Measurements from ENCODE around the gene TOP1. TPM values are rescaled to one million over a fixed set of nuclear protein-coding genes. Genes with fewer than 3 reads are reported as not detected.
A peak's percentile ranks its signal among the peaks of the same experiment; 100 is the strongest.

The TOP1 gene
- total RNA-seq (10 to 100 TPM; 52.7 to 62.7 TPM), polyA plus RNA-seq (10 to 100 TPM; 39.7 to 50.6 TPM)
- long read RNA-seq, donor 1, transcript TOP1-201 (21 exons, 3,738 nt) = major isoform, 6 of 86 reads
- long read RNA-seq, donor 1, partial matches to known transcripts = 80 of 86 reads
- long read RNA-seq, donor 1, other reads (novel, unspliced or antisense) = 0 of 86 reads
- long read RNA-seq, donor 2, partial matches to known transcripts = 36 of 37 reads
- long read RNA-seq, donor 2, other reads (novel, unspliced or antisense) = 0 of 37 reads
- long read RNA-seq, donor 3, partial matches to known transcripts = 65 of 65 reads
- long read RNA-seq, donor 3, other reads (novel, unspliced or antisense) = 0 of 65 reads
- long read RNA-seq, donor 4, partial matches to known transcripts = 55 of 55 reads
- long read RNA-seq, donor 4, other reads (novel, unspliced or antisense) = 0 of 55 reads
- long read RNA-seq, donor 5, transcript TOP1-201 (21 exons, 3,738 nt) = major isoform, 5 of 103 reads
- long read RNA-seq, donor 5, partial matches to known transcripts = 98 of 103 reads
- long read RNA-seq, donor 5, other reads (novel, unspliced or antisense) = 0 of 103 reads

DNA sequence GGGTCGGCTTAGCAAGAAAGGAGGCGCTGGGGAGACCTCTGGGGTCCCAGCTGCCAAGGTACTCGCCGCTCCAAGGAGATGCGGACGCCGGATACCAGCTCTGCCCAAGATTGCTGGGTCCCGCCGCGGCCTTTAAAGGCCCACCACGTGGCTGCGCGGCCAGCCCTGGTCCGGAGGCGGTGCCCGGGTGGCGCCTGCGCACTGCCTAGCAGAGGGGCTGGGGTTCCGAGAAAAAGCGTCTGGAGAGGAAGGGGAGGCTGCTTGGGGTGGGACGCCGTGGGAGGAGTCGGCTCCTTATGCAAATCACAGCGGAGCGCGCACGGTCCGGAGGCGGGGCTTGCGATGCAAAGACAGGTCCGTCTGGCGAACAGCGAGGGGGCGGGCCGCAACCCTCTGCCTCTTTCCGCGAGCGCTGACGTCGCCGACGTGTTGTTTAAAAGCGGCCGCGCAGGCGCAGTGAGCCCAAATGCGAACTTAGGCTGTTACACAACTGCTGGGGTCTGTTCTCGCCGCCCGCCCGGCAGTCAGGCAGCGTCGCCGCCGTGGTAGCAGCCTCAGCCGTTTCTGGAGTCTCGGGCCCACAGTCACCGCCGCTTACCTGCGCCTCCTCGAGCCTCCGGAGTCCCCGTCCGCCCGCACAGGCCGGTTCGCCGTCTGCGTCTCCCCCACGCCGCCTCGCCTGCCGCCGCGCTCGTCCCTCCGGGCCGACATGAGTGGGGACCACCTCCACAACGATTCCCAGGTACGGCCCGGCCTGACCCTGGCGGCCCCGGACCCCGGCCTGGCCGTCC lies at the start of gene TOP1:
Gene TOP1, plus strand, starts transcription at position 464 of the 791 bp plus-strand sequence. Its CDS starts 246 bp downstream, at position 710.
- Histone ChIP-seq H3K36me3 (ENCODE audit: control insufficient read depth in 4 of 4, insufficient read depth in 4 of 4, low read length in 4 of 4) (peaks cover 0 to 3% (median 0%) of the 10 kb centered on the region in 4 donors), H3K9me3 (ENCODE audit: control insufficient read depth in 4 of 4, insufficient read depth in 3 of 4, low read length in 3 of 4) (no peaks in the 10 kb centered on the region), H3K4me3 (peak within 1 kb of the TSS; percentile 87), H3K27ac (ENCODE audit: low read depth in 1 of 2, low read length in 1 of 2) (peak within 1 kb of the TSS; percentile 82 to 98), H3K9ac (ENCODE audit: insufficient read depth in 1 of 2, low read length in 2 of 2) (peak within 1 kb of the TSS; percentile 88 to 96), H3K27me3 (ENCODE audit: control insufficient read depth in 3 of 3, insufficient read depth in 3 of 3, low read length in 2 of 3) (no peaks in the 10 kb centered on the region), H3K4me1 (ENCODE audit: control insufficient read depth in 5 of 5, insufficient read depth in 5 of 5, low read length in 5 of 5) (peaks cover 2 to 42% (median 27%) of the 10 kb centered on the region in 5 donors)
- TF ChIP-seq, protein P1, sequence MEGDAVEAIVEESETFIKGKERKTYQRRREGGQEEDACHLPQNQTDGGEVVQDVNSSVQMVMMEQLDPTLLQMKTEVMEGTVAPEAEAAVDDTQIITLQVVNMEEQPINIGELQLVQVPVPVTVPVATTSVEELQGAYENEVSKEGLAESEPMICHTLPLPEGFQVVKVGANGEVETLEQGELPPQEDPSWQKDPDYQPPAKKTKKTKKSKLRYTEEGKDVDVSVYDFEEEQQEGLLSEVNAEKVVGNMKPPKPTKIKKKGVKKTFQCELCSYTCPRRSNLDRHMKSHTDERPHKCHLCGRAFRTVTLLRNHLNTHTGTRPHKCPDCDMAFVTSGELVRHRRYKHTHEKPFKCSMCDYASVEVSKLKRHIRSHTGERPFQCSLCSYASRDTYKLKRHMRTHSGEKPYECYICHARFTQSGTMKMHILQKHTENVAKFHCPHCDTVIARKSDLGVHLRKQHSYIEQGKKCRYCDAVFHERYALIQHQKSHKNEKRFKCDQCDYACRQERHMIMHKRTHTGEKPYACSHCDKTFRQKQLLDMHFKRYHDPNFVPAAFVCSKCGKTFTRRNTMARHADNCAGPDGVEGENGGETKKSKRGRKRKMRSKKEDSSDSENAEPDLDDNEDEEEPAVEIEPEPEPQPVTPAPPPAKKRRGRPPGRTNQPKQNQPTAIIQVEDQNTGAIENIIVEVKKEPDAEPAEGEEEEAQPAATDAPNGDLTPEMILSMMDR (IDR thresholded peaks at IDR 0.05; ENCODE audit: control extremely low read depth, extremely low read depth) = no peak
- peak; percentile 100 for DNase-seq
- 0 to 1% methylated on average over 77 to 85 of the region's 85 CpGs for WGBS, 2 donors
- peak; percentile 98 for ATAC-seq (ENCODE audit: insufficient read depth, low FRiP score)

- no peaks in the 10 kb centered on the region for H3K36me3 ChIP-seq (ENCODE audit: control insufficient read depth in 4 of 4, insufficient read depth in 4 of 4, low read length in 4 of 4)
- H3K27ac ChIP-seq (ENCODE audit: low read depth in 1 of 2, low read length in 1 of 2) = no peak overlapping the region
- no peak overlapping the region for H3K4me3 ChIP-seq
- no peaks in the 10 kb centered on the region for H3K27me3 ChIP-seq (ENCODE audit: control insufficient read depth in 3 of 3, insufficient read depth in 3 of 3, low read length in 2 of 3)
- ATAC-seq (ENCODE audit: insufficient read depth, low FRiP score) (no peak), DNase-seq (no peak)
- H3K9me3 ChIP-seq (ENCODE audit: control insufficient read depth in 4 of 4, insufficient read depth in 3 of 4, low read length in 3 of 4) = peaks cover 0 to 3% (median 2%) of the 10 kb centered on the region in 4 donors
- TF ChIP-seq, protein P1 (IDR thresholded peaks at IDR 0.05; ENCODE audit: control extremely low read depth, extremely low read depth) = no peak
- WGBS, 2 donors = 94 to 100% methylated on average over 2 of the region's 2 CpGs
- no peaks in the 10 kb centered on the region for H3K4me1 ChIP-seq (ENCODE audit: control insufficient read depth in 5 of 5, insufficient read depth in 5 of 5, low read length in 5 of 5)
- H3K9ac ChIP-seq (ENCODE audit: insufficient read depth in 1 of 2, low read length in 2 of 2) = no peak overlapping the region
These were observed 49.4 kb upstream of the TOP1 start for GRCh38 chr20:40979247-40979646.

GRCh38 chr20:40980106-40980827 lies 48.4 kb upstream of the TOP1 start:
- Histone ChIP-seq H3K36me3 (ENCODE audit: control insufficient read depth in 4 of 4, insufficient read depth in 4 of 4, low read length in 4 of 4) (no peaks in the 10 kb centered on the region), H3K9me3 (ENCODE audit: control insufficient read depth in 4 of 4, insufficient read depth in 3 of 4, low read length in 3 of 4) (peaks cover 0 to 4% (median 2%) of the 10 kb centered on the region in 4 donors), H3K27ac (ENCODE audit: low read depth in 1 of 2, low read length in 1 of 2) (no peak overlapping the region), H3K4me1 (ENCODE audit: control insufficient read depth in 5 of 5, insufficient read depth in 5 of 5, low read length in 5 of 5) (no peaks in the 10 kb centered on the region), H3K27me3 (ENCODE audit: control insufficient read depth in 3 of 3, insufficient read depth in 3 of 3, low read length in 2 of 3) (no peaks in the 10 kb centered on the region), H3K9ac (ENCODE audit: insufficient read depth in 1 of 2, low read length in 2 of 2) (no peak overlapping the region), H3K4me3 (no peak overlapping the region)
- WGBS, 2 donors = 87 to 94% methylated on average over 4 of the region's 4 CpGs
- DNase-seq (no peak), ATAC-seq (ENCODE audit: insufficient read depth, low FRiP score) (no peak)
- TF ChIP-seq, protein P1 (IDR thresholded peaks at IDR 0.05; ENCODE audit: control extremely low read depth, extremely low read depth) = no peak

Measured in lung (tissue), 16 donors.